Skin epidermis (tissue), 12 donors: Measurements from ENCODE around the gene BLVRB.
"Not testable (repeated sequence)": the region's sequence is repeated elsewhere in the genome, so short reads cannot be mapped to it uniquely, and the experiment has no call there.

ENCODE experiments used
- H3K27ac ChIP-seq, 21 experiments: fragments of 200-600 bp; sonication (generic) in 11 of 21; one replicate each; pipeline ENCODE4 v1.5.0; 2020; ENCODE audit warnings: mild to moderate bottlenecking in 3 of 21, inconsistent platforms in 2 of 21, moderate library complexity in 2 of 21
- H3K4me3 ChIP-seq, 7 experiments: fragments of 200-600 bp; sonication (generic) in 2 of 7; one replicate each; pipeline ENCODE4 v1.5.0; 2020; ENCODE audit warnings: inconsistent platforms in 2 of 7, mild to moderate bottlenecking in 2 of 7, moderate library complexity in 1 of 7

BLVRB gene

GRCh38 chr19:40493778-40494177 lies 28.2 kb upstream of the BLVRB start:
- H3K4me3 ChIP-seq = no peak overlapping the region
- no peak overlapping the region for H3K27ac ChIP-seq

- Histone ChIP-seq H3K4me3 (no peak overlapping the region), H3K27ac (no peak overlapping the region)
Measured at GRCh38 chr19:40492274-40492673, 26.7 kb upstream of the BLVRB start.

- Histone ChIP-seq H3K4me3 (no peak overlapping the region), H3K27ac (no peak overlapping the region)
Measured at GRCh38 chr19:40489882-40490230, 24.3 kb upstream of the BLVRB start.

GRCh38 chr19:40486017-40486416 lies 20.5 kb upstream of the BLVRB start:
- H3K4me3 ChIP-seq = no peak overlapping the region
- H3K27ac ChIP-seq = no peak overlapping the region

GRCh38 chr19:40475878-40476644 lies 10.5 kb upstream of the BLVRB start:
- H3K4me3 ChIP-seq = not testable (repeated sequence)

GRCh38 chr19:40474737-40475136 lies 9.2 kb upstream of the BLVRB start:
- H3K27ac ChIP-seq = no peak overlapping the region

More at GRCh38 chr19:40475878-40476644, 10.5 kb upstream of the BLVRB start:
- H3K27ac ChIP-seq = not testable (repeated sequence)

GRCh38 chr19:40472516-40472915 lies 7.0 kb upstream of the BLVRB start:
- Histone ChIP-seq H3K4me3 (no peak overlapping the region), H3K27ac (no peak overlapping the region)

More at GRCh38 chr19:40474737-40475136, 9.2 kb upstream of the BLVRB start:
- H3K4me3 ChIP-seq = no peak overlapping the region

GRCh38 chr19:40471111-40471510 lies 5.6 kb upstream of the BLVRB start:
- no peak overlapping the region for H3K4me3 ChIP-seq

GRCh38 chr19:40469011-40469410 lies 3.5 kb upstream of the BLVRB start:
- Histone ChIP-seq H3K4me3 (no peak overlapping the region), H3K27ac (no peak overlapping the region)

More at GRCh38 chr19:40471111-40471510, 5.6 kb upstream of the BLVRB start:
- no peak overlapping the region for H3K27ac ChIP-seq

GRCh38 chr19:40466985-40467734 lies 1.6 kb upstream of the BLVRB start, which contains the start of gene SPTBN4:
Gene SPTBN4 (plus strand): TSS chr19:40467001. CDS start chr19:40472622, 5,621 bp downstream.
- Histone ChIP-seq H3K4me3 (peak within 1 kb of the TSS; percentile 28 to 80 (median 69)), H3K27ac (peak within 1 kb of the TSS in 10 of 21 experiments; percentile 3 to 85 (median 56))

GRCh38 chr19:40466219-40466984 lies 857 bp upstream of the BLVRB start:
- H3K27ac ChIP-seq = peak overlapping the region in 10 of 21 experiments; percentile 3 to 85 (median 56)
- peak overlapping the region; percentile 28 to 80 (median 69) for H3K4me3 ChIP-seq

- H3K27ac ChIP-seq = peak overlapping the region in 20 of 21 experiments; percentile 77 to 95 (median 88)
- H3K4me3 ChIP-seq = peak overlapping the region; percentile 60 to 80 (median 70)
Measured at GRCh38 chr19:40465025-40465556, 454 bp downstream of the BLVRB start.

GRCh38 chr19:40464059-40465024 lies 1.2 kb downstream of the BLVRB start:
- H3K27ac ChIP-seq = peak overlapping the region in 20 of 21 experiments; percentile 22 to 95 (median 88)
- H3K4me3 ChIP-seq = peak overlapping the region in 6 of 7 experiments; percentile 60 to 80 (median 70)

- peak overlapping the region in 15 of 21 experiments; percentile 6 to 95 (median 82) for H3K27ac ChIP-seq
- H3K4me3 ChIP-seq = not testable (repeated sequence)
Measured at GRCh38 chr19:40463587-40464037, 1.9 kb downstream of the BLVRB start.

GRCh38 chr19:40461669-40462221 lies 3.8 kb downstream of the BLVRB start:
- Histone ChIP-seq H3K4me3 (no peak overlapping the region), H3K27ac (no peak overlapping the region)

GRCh38 chr19:40460185-40460584 lies 5.4 kb downstream of the BLVRB start:
- Histone ChIP-seq H3K4me3 (no peak overlapping the region), H3K27ac (no peak overlapping the region)

- H3K27ac ChIP-seq = no peak overlapping the region
- no peak overlapping the region for H3K4me3 ChIP-seq
Measured at GRCh38 chr19:40458597-40458974, 7.0 kb downstream of the BLVRB start.

- no peak overlapping the region for H3K27ac ChIP-seq
- H3K4me3 ChIP-seq = no peak overlapping the region
Measured at GRCh38 chr19:40457953-40458596, 7.5 kb downstream of the BLVRB start.
